Measurements from ENCODE around the gene ETS2.

The ETS2 gene

GRCh38 chr21:38790961-38791360 is 14.8 kb upstream of the ETS2 start:
- Histone ChIP-seq H3K27me3 (ENCODE audit: low read length) (no peaks in the 10 kb centered on the region), H3F3A (ENCODE audit: insufficient read depth) (no peaks in the 10 kb centered on the region), H3K79me2 (ENCODE audit: insufficient read depth, low read length) (no peaks in the 10 kb centered on the region), H3K36me3 (ENCODE audit: low read length) (no peaks in the 10 kb centered on the region), H3K27ac (ENCODE audit: low read depth, low read length) (no peak overlapping the region), H3K9ac (ENCODE audit: low read length) (no peak overlapping the region), H4K20me1 (ENCODE audit: low read depth, low read length) (no peaks in the 10 kb centered on the region), H3K4me3 (ENCODE audit: insufficient read depth, low read length, poor library complexity, severe bottlenecking) (no peak overlapping the region), H3K9me2 (replicated peaks; ENCODE audit: insufficient read depth, low read length) (no peaks in the 10 kb centered on the region), H3K9me3 (ENCODE audit: insufficient read depth, low read length) (no peaks in the 10 kb centered on the region), H2AFZ (ENCODE audit: low read depth, low read length, severe bottlenecking) (no peak overlapping the region), H3K4me2 (ENCODE audit: low read depth, low read length, poor library complexity, severe bottlenecking) (no peak overlapping the region)
- TF ChIP-seq CTCF (IDR thresholded peaks at IDR 0.05; ENCODE audit: insufficient read depth, low read length, poor library complexity, severe bottlenecking): no peak
- TF ChIP-seq EZH2phosphoT487 (conservative IDR thresholded peaks at IDR 0.05; ENCODE audit: low read length): no peak

- Histone ChIP-seq H3K27ac (ENCODE audit: low read depth, low read length) (no peak overlapping the region), H2AFZ (ENCODE audit: low read depth, low read length, severe bottlenecking) (no peak overlapping the region), H3K79me2 (ENCODE audit: insufficient read depth, low read length) (no peaks in the 10 kb centered on the region), H3K4me2 (ENCODE audit: low read depth, low read length, poor library complexity, severe bottlenecking) (no peak overlapping the region), H3K27me3 (ENCODE audit: low read length) (no peaks in the 10 kb centered on the region), H3F3A (ENCODE audit: insufficient read depth) (no peaks in the 10 kb centered on the region), H3K9me3 (ENCODE audit: insufficient read depth, low read length) (no peaks in the 10 kb centered on the region), H3K9ac (ENCODE audit: low read length) (no peak overlapping the region), H3K36me3 (ENCODE audit: low read length) (no peaks in the 10 kb centered on the region), H3K4me3 (ENCODE audit: insufficient read depth, low read length, poor library complexity, severe bottlenecking) (no peak overlapping the region), H4K20me1 (ENCODE audit: low read depth, low read length) (no peaks in the 10 kb centered on the region), H3K9me2 (replicated peaks; ENCODE audit: insufficient read depth, low read length) (no peaks in the 10 kb centered on the region)
- TF ChIP-seq EZH2phosphoT487 (conservative IDR thresholded peaks at IDR 0.05; ENCODE audit: low read length) (no peak), CTCF (IDR thresholded peaks at IDR 0.05; ENCODE audit: insufficient read depth, low read length, poor library complexity, severe bottlenecking) (no peak)
These were observed 12.9 kb upstream of the ETS2 start for GRCh38 chr21:38792676-38793459.

GRCh38 chr21:38793926-38794713 is 11.6 kb upstream of the ETS2 start:
- Histone ChIP-seq H3K36me3 (ENCODE audit: low read length) (no peaks in the 10 kb centered on the region), H2AFZ (ENCODE audit: low read depth, low read length, severe bottlenecking) (no peak overlapping the region), H3K9ac (ENCODE audit: low read length) (no peak overlapping the region), H3K27me3 (ENCODE audit: low read length) (no peaks in the 10 kb centered on the region), H3K9me3 (ENCODE audit: insufficient read depth, low read length) (no peaks in the 10 kb centered on the region), H4K20me1 (ENCODE audit: low read depth, low read length) (no peaks in the 10 kb centered on the region), H3K9me2 (replicated peaks; ENCODE audit: insufficient read depth, low read length) (no peaks in the 10 kb centered on the region), H3K79me2 (ENCODE audit: insufficient read depth, low read length) (no peaks in the 10 kb centered on the region), H3K4me2 (ENCODE audit: low read depth, low read length, poor library complexity, severe bottlenecking) (no peak overlapping the region), H3F3A (ENCODE audit: insufficient read depth) (no peaks in the 10 kb centered on the region), H3K4me3 (ENCODE audit: insufficient read depth, low read length, poor library complexity, severe bottlenecking) (no peak overlapping the region), H3K27ac (ENCODE audit: low read depth, low read length) (no peak overlapping the region)
- TF ChIP-seq EZH2phosphoT487 (conservative IDR thresholded peaks at IDR 0.05; ENCODE audit: low read length) (no peak), CTCF (IDR thresholded peaks at IDR 0.05; ENCODE audit: insufficient read depth, low read length, poor library complexity, severe bottlenecking) (no peak)
